Measurements from ENCODE around the gene TPI1. TPM values are rescaled to one million over a fixed set of nuclear protein-coding genes. Genes with fewer than 3 reads are reported as not detected.

The TPI1 gene
- 804 TPM for total RNA-seq
- long read RNA-seq, transcript TPI1-201 (7 exons, 1,763 nt), result major isoform, 1,558 of 1,604 reads
- long read RNA-seq, partial matches to known transcripts, result 15 of 1,604 reads
- long read RNA-seq, other reads (novel, unspliced or antisense), result 27 of 1,604 reads

DNA sequence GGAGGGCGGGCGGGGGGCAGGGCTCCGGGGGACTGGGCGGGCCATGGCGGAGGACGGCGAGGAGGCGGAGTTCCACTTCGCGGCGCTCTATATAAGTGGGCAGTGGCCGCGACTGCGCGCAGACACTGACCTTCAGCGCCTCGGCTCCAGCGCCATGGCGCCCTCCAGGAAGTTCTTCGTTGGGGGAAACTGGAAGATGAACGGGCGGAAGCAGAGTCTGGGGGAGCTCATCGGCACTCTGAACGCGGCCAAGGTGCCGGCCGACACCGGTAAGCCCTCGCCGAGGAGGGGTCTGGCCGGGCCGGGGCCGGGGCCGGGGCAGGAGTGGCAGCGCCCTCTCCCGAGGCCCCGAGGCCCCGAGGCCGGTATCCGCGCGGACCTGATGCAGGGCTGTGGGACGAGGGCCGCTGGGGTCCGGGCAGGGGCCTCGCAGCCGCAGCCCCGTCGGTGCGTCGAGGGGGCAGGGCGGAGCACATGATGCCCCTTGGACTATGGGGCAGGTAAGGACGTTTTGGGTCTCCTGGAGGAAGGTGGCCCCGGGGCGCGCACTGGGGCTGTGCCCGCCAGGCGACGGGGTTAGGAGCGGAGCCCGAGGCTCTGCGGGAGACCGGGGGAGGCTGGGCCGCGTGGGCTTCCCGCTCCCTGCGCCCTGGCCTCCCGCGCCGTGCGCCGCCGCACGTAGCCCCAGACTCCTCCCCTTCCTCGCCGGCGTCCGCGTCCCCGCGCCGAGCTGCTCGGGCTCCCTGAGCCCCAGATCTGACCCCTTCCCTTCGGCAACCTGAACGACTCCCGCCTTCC, at the start of gene TPI1:
Gene TPI1, plus strand, starts transcription at position 119 of the 798 bp plus-strand sequence. Its CDS starts 36 bp downstream, at position 155.
- peak; percentile 91 for DNase-seq
- intact Hi-C loops (cut with DNase I), result no loop called here
- ATAC-seq (ENCODE audit: poor library complexity), result peak; percentile 89

DNA sequence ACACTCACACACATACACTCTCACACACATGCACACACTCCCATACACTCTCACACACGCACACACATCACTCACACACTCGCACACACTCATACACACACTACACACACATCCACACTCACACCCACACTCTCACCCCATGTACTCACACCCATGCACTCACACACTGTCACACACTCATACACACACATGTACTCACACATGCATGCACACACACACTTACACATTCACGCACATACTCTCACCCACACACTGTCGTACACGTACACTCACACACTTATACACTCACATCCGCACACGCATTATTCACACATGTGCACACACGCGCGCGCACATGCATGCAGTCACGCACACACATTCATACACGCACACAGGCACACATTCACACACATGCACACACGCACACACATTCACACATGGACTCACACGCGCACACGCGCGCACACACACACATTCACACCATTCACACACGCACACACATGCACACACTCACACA, 49.6 kb upstream of the TPI1 start:
- intact Hi-C loops (cut with DNase I), result no loop called here
- ATAC-seq (ENCODE audit: poor library complexity) (no peak), DNase-seq (no peak)

GRCh38 chr12:6818222-6818621, 49.1 kb upstream of the TPI1 start:
- intact Hi-C loops (cut with DNase I), result no loop called here
- no peak for DNase-seq

DNA sequence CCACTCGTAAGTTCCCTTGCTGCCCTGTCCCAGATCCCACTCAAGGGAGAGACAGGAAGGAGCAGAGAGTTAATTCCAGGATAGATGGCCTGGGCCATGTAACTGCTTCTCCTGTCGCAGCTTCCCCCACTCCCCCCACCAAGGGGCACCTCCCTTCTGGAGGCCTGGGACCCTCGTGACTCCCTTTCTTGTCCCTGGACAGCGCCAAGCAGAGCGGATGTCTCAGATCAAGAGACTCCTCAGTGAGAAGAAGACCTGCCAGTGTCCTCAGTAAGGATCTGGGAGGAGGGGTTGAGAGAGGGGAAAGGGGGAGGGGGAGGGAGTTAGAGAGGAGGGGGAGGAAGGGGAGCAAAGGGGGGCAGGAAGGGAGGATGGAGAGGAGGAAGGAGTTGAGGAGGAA, 48.7 kb upstream of the TPI1 start:
- DNase-seq (no peak), ATAC-seq (ENCODE audit: poor library complexity) (no peak)
- intact Hi-C loops (cut with DNase I), result no loop called here

More at GRCh38 chr12:6818222-6818621, 49.1 kb upstream of the TPI1 start:
- ATAC-seq (ENCODE audit: poor library complexity), result no peak

DNA sequence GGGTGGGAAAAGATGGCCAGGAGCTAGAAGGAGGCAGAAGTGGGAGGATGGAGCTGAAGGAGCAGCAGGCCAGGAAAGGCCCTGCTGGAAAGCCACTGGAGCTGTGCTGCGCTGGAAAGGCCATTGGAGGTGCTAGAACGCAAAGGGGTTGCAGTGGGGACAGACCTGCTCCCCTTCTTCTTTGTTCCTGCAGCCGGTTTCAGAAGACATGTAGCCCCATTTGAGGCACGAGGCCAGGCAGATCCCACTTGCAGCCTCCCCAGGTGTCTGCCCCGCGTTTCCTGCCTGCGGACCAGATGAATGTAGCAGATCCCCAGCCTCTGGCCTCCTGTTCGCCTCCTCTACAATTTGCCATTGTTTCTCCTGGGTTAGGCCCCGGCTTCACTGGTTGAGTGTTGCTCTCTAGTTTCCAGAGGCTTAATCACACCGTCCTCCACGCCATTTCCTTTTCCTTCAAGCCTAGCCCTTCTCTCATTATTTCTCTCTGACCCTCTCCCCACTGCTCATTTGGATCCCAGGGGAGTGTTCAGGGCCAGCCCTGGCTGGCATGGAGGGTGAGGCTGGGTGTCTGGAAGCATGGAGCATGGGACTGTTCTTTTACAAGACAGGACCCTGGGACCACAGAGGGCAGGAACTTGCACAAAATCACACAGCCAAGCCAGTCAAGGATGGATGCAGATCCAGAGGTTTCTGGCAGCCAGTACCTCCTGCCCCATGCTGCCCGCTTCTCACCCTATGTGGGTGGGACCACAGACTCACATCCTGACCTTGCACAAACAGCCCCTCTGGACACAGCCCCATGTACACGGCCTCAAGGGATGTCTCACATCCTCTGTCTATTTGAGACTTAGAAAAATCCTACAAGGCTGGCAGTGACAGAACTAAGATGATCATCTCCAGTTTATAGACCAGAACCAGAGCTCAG, 48.0 kb upstream of the TPI1 start:
- intact Hi-C loops (cut with DNase I), result no loop called here
- ATAC-seq (ENCODE audit: poor library complexity), result no peak
- DNase-seq, result no peak

GRCh38 chr12:6820166-6820565, 47.2 kb upstream of the TPI1 start:
- intact Hi-C loops (cut with DNase I), result no loop called here
- ATAC-seq (ENCODE audit: poor library complexity), result no peak

DNA sequence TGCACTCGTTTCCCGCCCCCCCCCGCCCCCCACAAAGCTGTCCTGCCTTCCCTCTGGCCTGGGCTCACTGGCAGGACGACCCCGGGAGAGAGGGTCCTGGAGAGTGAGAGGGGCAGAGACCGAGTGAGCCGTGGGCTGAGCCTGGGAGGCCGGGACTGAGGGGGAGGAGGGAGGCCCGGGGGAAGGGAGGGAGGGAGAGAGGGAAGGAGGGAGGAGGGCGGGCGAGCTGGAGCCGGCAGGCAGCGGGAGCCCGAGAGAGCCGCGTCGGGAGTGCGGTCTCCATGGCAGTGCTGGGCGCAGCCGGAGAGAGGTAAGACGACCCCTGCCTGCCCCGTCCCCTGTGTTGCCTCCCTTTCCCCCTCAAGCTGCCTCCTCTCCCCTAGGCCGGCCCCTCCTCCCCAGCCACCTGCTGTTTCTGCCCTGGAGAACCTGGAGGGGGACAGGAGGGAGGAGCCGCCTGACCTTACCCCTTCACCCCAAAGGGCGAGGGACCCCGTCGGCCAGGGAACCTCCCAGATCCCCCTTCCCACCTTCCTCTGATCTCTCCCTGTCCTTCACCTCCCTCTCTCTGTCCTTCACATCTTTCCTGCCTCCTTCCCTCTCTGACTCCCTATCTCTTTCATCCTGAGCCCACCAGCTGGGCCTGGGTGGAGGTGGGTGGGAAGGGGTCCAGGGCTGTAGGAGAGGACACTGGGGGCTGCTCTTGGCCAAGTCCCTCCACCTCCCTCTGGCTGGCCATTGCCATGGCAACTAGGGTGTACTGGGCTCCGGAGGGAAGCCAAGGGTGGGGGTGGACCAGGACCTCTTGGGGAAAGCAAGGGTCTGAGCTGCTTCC, 45.5 kb upstream of the TPI1 start, which contains the start of gene GPR162:
Gene GPR162, plus strand, starts transcription at position 231 of the 835 bp plus-strand sequence. CDS start 2,078 bp downstream, outside the sequence.
- peak; percentile 69 for ATAC-seq (ENCODE audit: poor library complexity)
- intact Hi-C loops (cut with DNase I), result no loop called here
- peak; percentile 80 for DNase-seq

More at GRCh38 chr12:6820166-6820565, 47.2 kb upstream of the TPI1 start:
- no peak for DNase-seq

DNA sequence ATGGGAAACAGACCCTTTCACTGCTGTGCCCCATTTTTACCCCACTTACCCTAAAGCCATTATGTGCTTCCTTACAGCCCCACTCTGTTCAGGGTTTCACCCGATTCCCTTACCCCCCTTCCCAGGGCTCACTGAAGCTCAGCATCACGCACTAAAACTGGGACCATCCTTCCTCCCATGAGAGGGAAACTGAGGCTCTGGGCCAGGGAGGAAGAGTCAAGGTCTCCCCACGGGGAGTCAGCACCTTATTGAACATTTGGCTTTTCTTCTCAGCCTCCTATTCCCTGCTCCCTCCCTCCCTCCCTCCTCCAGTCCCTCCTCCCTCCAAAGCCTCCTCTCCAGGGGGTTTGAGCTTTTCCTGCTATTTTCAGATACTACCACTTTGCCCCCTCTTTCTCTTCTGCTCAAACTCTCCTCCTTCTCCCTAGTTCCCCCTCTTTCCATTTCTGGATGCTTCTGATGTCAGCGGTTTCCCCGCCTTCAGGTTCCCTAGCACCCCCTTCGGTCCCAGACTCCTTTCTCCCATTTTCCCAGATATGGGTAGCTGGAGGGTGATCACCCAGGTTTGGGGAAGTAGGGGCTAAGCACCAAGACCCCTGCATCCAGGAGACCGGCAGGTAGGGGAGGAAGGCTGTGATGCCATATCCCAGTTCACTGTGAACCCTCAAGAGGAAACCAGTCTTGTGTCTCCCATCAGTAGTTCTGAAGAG, 44.8 kb upstream of the TPI1 start:
- intact Hi-C loops (cut with DNase I), result no loop called here
- DNase-seq, result no peak
- ATAC-seq (ENCODE audit: poor library complexity), result no peak

DNA sequence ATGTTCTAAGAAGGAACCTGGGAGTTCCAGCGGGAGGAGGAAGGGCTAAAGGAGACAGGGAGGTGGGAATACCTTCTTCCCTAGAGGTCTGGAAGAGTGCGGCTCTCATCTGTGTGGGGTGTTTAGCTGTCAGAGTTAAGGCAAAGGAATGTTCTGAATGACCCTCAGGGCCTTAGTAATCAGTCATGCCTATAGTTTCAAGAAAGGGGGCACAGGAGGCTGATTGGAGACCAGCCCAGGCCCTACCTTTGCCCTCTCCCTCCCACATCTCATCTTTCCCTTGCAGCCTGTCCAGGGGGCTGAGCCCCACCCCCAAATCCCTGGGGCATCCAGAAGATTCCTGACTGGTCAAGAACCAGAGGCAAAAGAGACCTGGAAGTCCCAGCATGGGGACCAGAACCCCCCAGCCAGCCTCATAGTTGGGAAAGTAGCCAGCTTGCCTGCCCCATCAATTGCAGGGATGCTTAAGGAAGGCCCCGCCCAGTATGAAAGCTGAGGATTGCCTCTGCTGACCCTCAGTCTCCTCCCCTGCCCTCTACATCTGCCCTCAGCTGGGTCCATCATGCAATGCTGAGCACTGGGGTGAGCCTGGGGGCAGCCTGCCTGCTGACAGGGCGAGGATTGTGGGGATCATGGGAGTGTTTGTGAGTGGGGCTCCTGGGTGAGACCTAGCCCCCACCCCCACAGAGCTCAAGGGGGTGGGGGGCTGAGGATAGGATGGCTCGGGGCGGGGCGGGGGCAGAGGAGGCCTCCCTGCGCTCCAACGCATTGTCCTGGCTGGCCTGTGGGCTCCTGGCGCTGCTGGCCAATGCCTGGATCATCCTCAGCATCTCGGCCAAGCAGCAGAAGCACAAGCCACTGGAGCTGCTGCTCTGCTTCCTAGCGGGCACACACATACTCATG, 43.9 kb upstream of the TPI1 start:
- DNase-seq (no peak), ATAC-seq (ENCODE audit: poor library complexity) (no peak)
- intact Hi-C loops (cut with DNase I), result no loop called here

DNA sequence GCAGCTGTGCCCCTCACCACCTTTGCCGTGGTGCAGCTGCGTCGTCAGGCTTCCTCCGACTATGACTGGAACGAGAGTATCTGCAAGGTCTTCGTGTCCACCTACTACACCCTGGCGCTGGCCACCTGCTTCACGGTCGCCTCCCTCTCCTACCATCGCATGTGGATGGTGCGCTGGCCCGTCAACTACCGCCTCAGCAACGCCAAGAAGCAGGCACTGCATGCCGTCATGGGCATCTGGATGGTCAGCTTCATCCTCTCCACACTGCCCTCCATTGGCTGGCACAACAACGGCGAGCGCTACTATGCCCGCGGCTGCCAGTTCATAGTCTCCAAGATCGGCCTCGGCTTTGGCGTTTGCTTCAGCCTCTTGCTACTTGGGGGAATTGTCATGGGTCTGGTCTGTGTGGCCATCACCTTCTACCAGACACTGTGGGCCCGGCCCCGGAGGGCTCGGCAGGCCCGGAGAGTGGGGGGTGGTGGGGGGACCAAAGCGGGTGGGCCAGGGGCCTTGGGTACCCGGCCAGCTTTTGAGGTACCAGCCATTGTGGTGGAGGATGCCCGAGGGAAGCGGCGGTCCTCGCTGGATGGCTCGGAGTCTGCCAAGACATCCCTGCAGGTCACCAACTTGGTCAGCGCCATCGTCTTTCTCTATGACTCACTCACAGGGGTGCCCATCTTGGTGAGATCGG, 43.1 kb upstream of the TPI1 start:
- intact Hi-C loops (cut with DNase I), result no loop called here
- DNase-seq (no peak), ATAC-seq (ENCODE audit: poor library complexity) (no peak)

- intact Hi-C loops (cut with DNase I), result loop anchor here (5.0 kb wide), 2 partner anchors 73 to 88 kb away; partner anchors contain the start of gene MLF2
- ATAC-seq (ENCODE audit: poor library complexity) (no peak), DNase-seq (no peak)
These were observed 42.4 kb upstream of the TPI1 start for GRCh38 chr12:6824901-6825381.

DNA sequence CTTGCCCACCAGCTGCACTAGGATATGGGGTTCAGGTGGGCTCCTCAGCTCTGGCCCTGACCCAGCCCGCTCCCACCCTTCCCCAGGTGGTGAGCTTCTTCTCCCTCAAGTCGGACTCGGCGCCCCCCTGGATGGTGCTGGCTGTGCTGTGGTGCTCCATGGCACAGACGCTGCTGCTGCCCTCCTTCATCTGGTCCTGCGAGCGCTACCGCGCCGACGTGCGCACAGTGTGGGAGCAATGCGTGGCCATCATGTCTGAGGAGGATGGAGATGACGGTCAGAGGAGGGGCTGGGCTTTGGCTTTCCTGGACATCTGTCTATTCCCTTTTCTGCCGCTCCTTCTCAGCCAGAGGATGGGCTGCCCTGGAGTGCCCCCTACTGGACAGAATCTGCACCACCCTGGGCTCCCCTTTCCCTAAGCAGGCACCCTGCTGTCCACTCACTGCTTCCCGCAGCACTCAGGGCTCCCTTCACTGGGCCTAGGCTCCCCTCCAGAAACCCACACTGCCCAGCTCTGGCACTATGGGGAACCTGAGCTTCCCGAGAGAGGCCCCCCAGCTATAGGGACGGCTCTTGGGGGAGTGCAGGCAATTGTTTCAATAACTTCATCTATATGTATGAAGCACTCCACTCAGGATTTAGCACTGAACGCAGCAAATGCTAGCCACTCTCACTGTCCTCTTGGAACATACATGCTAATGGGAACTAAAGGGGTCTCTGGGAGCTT, 41.8 kb upstream of the TPI1 start:
- DNase-seq (peak; percentile 91), ATAC-seq (ENCODE audit: poor library complexity) (peak; percentile 62)
- intact Hi-C loops (cut with DNase I), result loop anchor here (5.0 kb wide), 2 partner anchors 73 to 88 kb away; partner anchors contain the start of gene MLF2

- no peak for ATAC-seq (ENCODE audit: poor library complexity)
- intact Hi-C loops (cut with DNase I), result loop anchor here (5.0 kb wide), 2 partner anchors 74 to 89 kb away; partner anchors contain the start of gene MLF2
- DNase-seq, result no peak
These were observed 41.1 kb upstream of the TPI1 start for GRCh38 chr12:6826125-6826733.

DNA sequence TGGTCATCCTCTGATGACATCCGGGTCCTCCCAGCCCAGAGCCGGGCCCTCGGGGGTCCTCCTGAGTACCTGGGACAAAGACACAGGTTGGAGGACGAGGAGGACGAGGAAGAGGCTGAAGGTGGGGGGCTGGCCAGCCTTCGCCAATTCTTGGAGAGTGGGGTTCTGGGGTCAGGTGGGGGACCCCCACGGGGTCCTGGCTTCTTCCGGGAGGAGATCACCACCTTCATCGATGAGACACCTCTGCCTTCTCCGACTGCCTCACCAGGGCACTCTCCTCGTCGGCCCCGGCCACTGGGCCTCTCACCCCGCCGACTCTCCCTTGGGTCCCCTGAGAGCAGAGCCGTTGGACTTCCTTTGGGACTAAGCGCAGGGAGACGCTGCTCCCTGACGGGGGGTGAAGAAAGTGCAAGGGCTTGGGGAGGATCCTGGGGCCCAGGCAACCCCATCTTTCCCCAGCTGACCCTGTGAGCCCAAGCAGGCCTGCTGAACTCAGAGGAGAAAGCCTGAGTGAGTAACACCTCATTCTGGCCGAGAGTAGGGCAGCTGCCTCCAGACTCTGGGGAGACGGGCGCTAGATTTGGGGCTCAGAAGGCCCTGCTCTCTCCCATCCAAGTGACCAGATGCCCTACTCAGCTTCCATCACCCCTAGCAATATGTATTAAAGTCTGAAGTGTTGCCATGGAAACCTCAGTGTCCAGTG, 40.4 kb upstream of the TPI1 start:
- DNase-seq (no peak), ATAC-seq (ENCODE audit: poor library complexity) (no peak)
- intact Hi-C loops (cut with DNase I), result loop anchor here (5.0 kb wide), 2 partner anchors 75 to 90 kb away; partner anchors contain the start of gene MLF2

Measured in Right ventricle myocardium superior (tissue), 1 donor.